Measurements from ENCODE around the gene METTL21A.

The METTL21A gene

GRCh38 chr2:207606829-207607228 lies 18.4 kb downstream of the METTL21A start:
- Histone ChIP-seq H3K4me3 (no peak overlapping the region), H3K36me3 (no peaks in the 10 kb centered on the region), H3K9me3 (no peaks in the 10 kb centered on the region), H3K27ac (no peak overlapping the region), H3K27me3 (no peaks in the 10 kb centered on the region), H3K4me1 (no peaks in the 10 kb centered on the region)
- TF ChIP-seq CTCF (IDR thresholded peaks at IDR 0.05) = no peak
- intact Hi-C loops (cut with DNase I; ENCODE audit: low total_unique reads) = no loop called here
- no peak for DNase-seq

- H3K27me3 ChIP-seq = no peaks in the 10 kb centered on the region
- TF ChIP-seq CTCF (IDR thresholded peaks at IDR 0.05) = no peak
Observed at GRCh38 chr2:207606399-207606798, 18.8 kb downstream of the METTL21A start.

GRCh38 chr2:207603486-207603885 lies 21.7 kb downstream of the METTL21A start:
- intact Hi-C loops (cut with DNase I; ENCODE audit: low total_unique reads) = no loop called here
- Histone ChIP-seq H3K27ac (no peak overlapping the region), H3K4me1 (no peaks in the 10 kb centered on the region), H3K9me3 (no peaks in the 10 kb centered on the region), H3K4me3 (no peak overlapping the region), H3K36me3 (no peaks in the 10 kb centered on the region), H3K27me3 (no peaks in the 10 kb centered on the region)
- DNase-seq = no peak
- no peak for TF ChIP-seq CTCF (IDR thresholded peaks at IDR 0.05)

More at GRCh38 chr2:207606399-207606798, 18.8 kb downstream of the METTL21A start:
- Histone ChIP-seq H3K9me3 (no peaks in the 10 kb centered on the region), H3K36me3 (no peaks in the 10 kb centered on the region), H3K27ac (no peak overlapping the region), H3K4me1 (no peaks in the 10 kb centered on the region), H3K4me3 (no peak overlapping the region)
- intact Hi-C loops (cut with DNase I; ENCODE audit: low total_unique reads) = no loop called here
- no peak for DNase-seq

GRCh38 chr2:207601774-207602173 lies 23.4 kb downstream of the METTL21A start:
- H3K36me3 ChIP-seq = peaks cover 6 to 9% (median 8%) of the 10 kb centered on the region in 3 donors
- H3K9me3 ChIP-seq = no peaks in the 10 kb centered on the region
- intact Hi-C loops (cut with DNase I; ENCODE audit: low total_unique reads) = no loop called here
- no peak overlapping the region for H3K27ac ChIP-seq
- no peaks in the 10 kb centered on the region for H3K4me1 ChIP-seq
- no peak overlapping the region for H3K4me3 ChIP-seq
- DNase-seq = no peak
- no peak for TF ChIP-seq CTCF (IDR thresholded peaks at IDR 0.05)
- no peaks in the 10 kb centered on the region for H3K27me3 ChIP-seq

GRCh38 chr2:207600231-207600630 lies 25.0 kb downstream of the METTL21A start:
- no peaks in the 10 kb centered on the region for H3K27me3 ChIP-seq
- no peak overlapping the region for H3K4me3 ChIP-seq
- intact Hi-C loops (cut with DNase I; ENCODE audit: low total_unique reads) = no loop called here
- H3K27ac ChIP-seq = no peak overlapping the region
- no peak for TF ChIP-seq CTCF (IDR thresholded peaks at IDR 0.05)
- peaks cover 6 to 18% (median 13%) of the 10 kb centered on the region in 3 donors for H3K36me3 ChIP-seq
- DNase-seq = no peak
- no peaks in the 10 kb centered on the region for H3K9me3 ChIP-seq
- no peaks in the 10 kb centered on the region for H3K4me1 ChIP-seq

- no peak for TF ChIP-seq CTCF (IDR thresholded peaks at IDR 0.05)
- H3K36me3 ChIP-seq = peaks cover 8 to 21% (median 13%) of the 10 kb centered on the region in 3 donors
- DNase-seq = no peak
Observed at GRCh38 chr2:207599636-207600035, 25.6 kb downstream of the METTL21A start.

More at GRCh38 chr2:207599636-207600035, 25.6 kb downstream of the METTL21A start:
- H3K4me1 ChIP-seq = no peaks in the 10 kb centered on the region
- H3K4me3 ChIP-seq = no peak overlapping the region
- intact Hi-C loops (cut with DNase I; ENCODE audit: low total_unique reads) = no loop called here
- no peak overlapping the region for H3K27ac ChIP-seq
- H3K27me3 ChIP-seq = no peaks in the 10 kb centered on the region
- no peaks in the 10 kb centered on the region for H3K9me3 ChIP-seq

All from tibial artery (tissue), 4 donors.